Measurements from ENCODE around the gene LANCL3.

DNA sequence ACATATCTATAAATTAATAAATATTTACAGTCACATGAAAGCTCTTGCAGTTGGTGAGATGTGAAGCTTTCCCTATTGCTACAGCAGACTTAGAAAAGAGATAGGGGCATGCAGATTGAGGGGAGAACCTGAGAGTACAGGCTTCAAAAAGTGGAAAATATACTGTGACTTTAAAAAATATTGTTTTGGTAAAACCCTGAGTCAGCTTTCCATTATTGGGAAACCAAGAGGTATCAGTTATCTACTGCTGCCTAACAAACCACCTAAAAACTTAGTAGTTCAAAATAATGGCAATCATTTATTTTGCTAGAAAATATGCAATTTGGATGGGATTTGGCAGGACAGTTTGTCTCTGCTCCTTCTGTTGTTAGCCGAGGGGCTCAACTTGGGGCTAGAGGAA lies 38.3 kb downstream of the LANCL3 start:
- TF ChIP-seq, protein P1, sequence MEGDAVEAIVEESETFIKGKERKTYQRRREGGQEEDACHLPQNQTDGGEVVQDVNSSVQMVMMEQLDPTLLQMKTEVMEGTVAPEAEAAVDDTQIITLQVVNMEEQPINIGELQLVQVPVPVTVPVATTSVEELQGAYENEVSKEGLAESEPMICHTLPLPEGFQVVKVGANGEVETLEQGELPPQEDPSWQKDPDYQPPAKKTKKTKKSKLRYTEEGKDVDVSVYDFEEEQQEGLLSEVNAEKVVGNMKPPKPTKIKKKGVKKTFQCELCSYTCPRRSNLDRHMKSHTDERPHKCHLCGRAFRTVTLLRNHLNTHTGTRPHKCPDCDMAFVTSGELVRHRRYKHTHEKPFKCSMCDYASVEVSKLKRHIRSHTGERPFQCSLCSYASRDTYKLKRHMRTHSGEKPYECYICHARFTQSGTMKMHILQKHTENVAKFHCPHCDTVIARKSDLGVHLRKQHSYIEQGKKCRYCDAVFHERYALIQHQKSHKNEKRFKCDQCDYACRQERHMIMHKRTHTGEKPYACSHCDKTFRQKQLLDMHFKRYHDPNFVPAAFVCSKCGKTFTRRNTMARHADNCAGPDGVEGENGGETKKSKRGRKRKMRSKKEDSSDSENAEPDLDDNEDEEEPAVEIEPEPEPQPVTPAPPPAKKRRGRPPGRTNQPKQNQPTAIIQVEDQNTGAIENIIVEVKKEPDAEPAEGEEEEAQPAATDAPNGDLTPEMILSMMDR (conservative IDR thresholded peaks at IDR 0.05; ENCODE audit: low read length), result no peak
- TF ChIP-seq EZH2phosphoT487 (IDR thresholded peaks at IDR 0.05; ENCODE audit: borderline replicate concordance), result no peak
